OCI-LY1 (cell line): ENCODE results near the gene TMEM167B.

Experiments
- EZH2 ChIP-seq: fragments of 200-600 bp; sonication (generic), shearing (Covaris generic); IDR thresholded peaks from 2 replicates; pipeline ENCODE4 v1.8.0; 2017; ENCODE audit warnings: borderline replicate concordance, mixed run types, mild to moderate bottlenecking, antibody characterized with exemption, low read length, moderate library complexity, mixed read lengths
- TF ChIP-seq, protein P1 (sequence below): fragments of 200-600 bp; sonication (generic), shearing (Covaris generic); IDR thresholded peaks from 2 replicates; pipeline ENCODE4 v1.5.1; 2017; ENCODE audit warnings: mild to moderate bottlenecking, antibody characterized with exemption, low read length, moderate library complexity, mixed read lengths

DNA sequence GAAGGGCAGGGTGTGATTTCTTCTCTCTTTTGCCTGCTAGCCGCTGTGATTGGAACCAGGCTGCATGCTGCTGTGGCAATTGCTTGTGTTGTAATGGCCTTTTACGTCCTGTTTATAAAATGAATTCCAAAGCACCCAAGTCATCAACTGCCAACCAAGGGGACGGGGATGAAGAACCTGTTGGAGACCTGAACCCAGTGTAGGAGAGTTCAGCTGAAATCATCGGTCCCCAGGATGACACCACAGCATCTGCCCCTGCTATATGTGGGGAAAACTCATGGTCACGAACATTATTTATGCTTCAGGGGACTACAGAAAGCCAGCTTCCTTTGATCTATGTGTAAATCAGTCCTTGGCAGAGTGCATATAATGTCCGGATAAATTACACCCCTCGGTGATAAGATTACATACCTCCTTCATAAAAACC is 3.8 kb downstream of the TMEM167B start:
- TF ChIP-seq, protein P1, sequence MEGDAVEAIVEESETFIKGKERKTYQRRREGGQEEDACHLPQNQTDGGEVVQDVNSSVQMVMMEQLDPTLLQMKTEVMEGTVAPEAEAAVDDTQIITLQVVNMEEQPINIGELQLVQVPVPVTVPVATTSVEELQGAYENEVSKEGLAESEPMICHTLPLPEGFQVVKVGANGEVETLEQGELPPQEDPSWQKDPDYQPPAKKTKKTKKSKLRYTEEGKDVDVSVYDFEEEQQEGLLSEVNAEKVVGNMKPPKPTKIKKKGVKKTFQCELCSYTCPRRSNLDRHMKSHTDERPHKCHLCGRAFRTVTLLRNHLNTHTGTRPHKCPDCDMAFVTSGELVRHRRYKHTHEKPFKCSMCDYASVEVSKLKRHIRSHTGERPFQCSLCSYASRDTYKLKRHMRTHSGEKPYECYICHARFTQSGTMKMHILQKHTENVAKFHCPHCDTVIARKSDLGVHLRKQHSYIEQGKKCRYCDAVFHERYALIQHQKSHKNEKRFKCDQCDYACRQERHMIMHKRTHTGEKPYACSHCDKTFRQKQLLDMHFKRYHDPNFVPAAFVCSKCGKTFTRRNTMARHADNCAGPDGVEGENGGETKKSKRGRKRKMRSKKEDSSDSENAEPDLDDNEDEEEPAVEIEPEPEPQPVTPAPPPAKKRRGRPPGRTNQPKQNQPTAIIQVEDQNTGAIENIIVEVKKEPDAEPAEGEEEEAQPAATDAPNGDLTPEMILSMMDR: no peak
- no peak for TF ChIP-seq EZH2
